Measurements from ENCODE around the gene ABLIM1.

ABLIM1 gene

GRCh38 chr10:114470956-114471905 lies 186.8 kb downstream of the ABLIM1 start:
- peak; percentile 76 for TF ChIP-seq CTCF (IDR thresholded peaks at IDR 0.05)
- DNase-seq (ENCODE audit: low spot score), result no peak
- no peak overlapping the region for H3K27ac ChIP-seq
- no peak overlapping the region for H3K4me3 ChIP-seq

GRCh38 chr10:114470361-114470760 lies 187.7 kb downstream of the ABLIM1 start:
- TF ChIP-seq CTCF (IDR thresholded peaks at IDR 0.05), result no peak
- Histone ChIP-seq H3K27ac (no peak overlapping the region), H3K4me3 (no peak overlapping the region)
- no peak for DNase-seq (ENCODE audit: low spot score)

DNA sequence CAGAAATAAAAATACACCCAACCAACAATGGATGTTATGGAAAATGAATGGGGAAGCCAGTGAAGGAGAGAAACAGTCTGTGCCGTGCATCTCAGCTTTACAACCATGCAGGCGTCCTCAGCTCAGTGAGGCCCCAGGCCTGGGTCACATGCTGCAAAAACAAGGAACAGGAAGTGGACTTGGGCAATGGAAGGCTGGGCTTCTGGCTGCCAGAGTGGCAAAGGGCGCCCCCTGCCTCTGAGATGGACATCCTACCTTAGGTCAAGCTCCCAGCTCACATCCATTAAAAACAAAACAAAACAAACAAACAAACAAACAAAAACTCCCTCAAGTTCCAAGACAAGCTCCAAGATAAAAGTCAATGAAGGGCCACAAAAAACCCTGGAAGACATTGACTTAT lies 199.1 kb downstream of the ABLIM1 start:
- Histone ChIP-seq H3K27ac (no peak overlapping the region), H3K4me3 (no peak overlapping the region)
- no peak for DNase-seq (ENCODE audit: low spot score)
- TF ChIP-seq CTCF (IDR thresholded peaks at IDR 0.05), result no peak

DNA sequence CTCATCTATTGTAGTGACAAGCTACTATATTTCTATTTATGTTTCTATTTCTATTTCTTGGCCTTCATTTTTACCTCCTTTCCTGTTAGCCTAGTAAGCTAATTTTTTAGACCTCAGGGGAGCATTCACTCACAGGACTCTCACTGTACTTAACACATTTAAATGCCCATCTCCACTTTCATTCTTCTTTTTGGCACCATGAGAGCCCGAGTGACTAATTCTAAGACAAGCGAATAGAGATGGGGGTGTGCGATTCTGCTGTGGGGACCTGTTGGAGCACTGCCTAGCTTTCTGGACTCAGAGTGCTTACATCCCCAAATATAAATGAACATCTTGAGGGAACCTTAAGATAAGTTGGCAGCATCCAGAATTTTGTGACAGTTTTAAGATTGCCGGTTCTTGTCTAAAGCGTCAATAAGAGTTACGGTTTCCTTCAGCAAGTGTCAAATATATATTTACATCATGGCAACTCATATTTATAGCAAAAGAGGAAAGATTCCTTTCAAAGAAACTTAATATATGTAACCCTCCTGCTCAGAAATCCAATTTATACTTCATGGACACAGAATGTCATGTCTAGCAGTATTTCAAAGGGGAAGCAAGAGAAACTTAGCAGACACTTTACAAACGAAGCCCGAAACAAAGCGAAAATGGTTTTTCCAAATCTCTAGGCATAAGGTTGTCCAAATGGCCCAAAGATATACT lies 199.7 kb downstream of the ABLIM1 start:
- DNase-seq (ENCODE audit: low spot score), result no peak
- TF ChIP-seq CTCF (IDR thresholded peaks at IDR 0.05), result no peak
- Histone ChIP-seq H3K4me3 (no peak overlapping the region), H3K27ac (no peak overlapping the region)

- Histone ChIP-seq H3K27ac (no peak overlapping the region), H3K4me3 (no peak overlapping the region)
- DNase-seq (ENCODE audit: low spot score), result no peak
- TF ChIP-seq CTCF (IDR thresholded peaks at IDR 0.05), result no peak
These were observed 204.5 kb downstream of the ABLIM1 start for GRCh38 chr10:114453576-114453975.

DNA sequence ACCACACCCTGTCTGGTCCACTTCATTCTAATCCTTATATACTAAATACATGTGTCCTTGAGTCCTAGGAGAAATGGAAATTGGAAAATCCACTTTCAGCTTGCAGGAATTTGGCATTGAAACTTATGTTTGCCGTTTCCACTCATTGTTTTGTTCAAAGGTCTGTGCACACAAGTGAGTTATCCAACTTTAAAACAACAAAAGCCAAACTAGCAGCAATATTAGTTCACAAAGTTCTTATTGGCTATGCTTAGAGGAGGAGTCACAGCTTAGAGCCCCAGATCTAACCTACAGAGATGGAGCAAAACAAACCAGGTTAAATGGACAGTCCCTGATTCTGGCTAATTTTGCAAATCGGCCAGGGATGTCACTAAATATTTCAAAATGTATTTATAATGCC lies 209.2 kb downstream of the ABLIM1 start:
- no peak for TF ChIP-seq CTCF (IDR thresholded peaks at IDR 0.05)
- DNase-seq (ENCODE audit: low spot score), result no peak
- Histone ChIP-seq H3K27ac (no peak overlapping the region), H3K4me3 (no peak overlapping the region)

Measured in coronary artery (tissue), 2 donors.